ENCODE measurements around the gene SLC12A5.

DNA sequence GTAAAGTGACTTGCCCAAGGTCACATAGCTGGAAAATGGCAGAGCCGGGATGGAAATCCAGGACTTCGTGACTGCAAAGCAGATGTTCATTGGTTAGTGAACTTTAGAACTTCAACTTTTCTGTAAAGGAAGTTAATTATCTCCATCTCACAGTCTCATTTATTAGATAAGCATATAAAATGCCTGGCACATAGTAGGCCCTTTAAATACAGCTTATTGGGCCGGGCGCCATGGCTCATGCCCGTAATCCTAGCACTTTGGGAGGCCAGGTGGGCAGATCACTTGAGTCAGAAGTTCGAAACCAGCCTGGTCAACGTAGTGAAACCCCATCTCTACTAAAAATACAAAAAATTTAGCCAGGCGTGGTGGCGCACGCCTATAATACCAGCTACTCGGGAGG lies 22.1 kb upstream of the SLC12A5 start:
- TF ChIP-seq, protein P1, sequence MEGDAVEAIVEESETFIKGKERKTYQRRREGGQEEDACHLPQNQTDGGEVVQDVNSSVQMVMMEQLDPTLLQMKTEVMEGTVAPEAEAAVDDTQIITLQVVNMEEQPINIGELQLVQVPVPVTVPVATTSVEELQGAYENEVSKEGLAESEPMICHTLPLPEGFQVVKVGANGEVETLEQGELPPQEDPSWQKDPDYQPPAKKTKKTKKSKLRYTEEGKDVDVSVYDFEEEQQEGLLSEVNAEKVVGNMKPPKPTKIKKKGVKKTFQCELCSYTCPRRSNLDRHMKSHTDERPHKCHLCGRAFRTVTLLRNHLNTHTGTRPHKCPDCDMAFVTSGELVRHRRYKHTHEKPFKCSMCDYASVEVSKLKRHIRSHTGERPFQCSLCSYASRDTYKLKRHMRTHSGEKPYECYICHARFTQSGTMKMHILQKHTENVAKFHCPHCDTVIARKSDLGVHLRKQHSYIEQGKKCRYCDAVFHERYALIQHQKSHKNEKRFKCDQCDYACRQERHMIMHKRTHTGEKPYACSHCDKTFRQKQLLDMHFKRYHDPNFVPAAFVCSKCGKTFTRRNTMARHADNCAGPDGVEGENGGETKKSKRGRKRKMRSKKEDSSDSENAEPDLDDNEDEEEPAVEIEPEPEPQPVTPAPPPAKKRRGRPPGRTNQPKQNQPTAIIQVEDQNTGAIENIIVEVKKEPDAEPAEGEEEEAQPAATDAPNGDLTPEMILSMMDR (IDR thresholded peaks at IDR 0.05; ENCODE audit: low read depth, low read length, poor library complexity, severe bottlenecking): no peak
- no peak for TF ChIP-seq EZH2phosphoT487 (IDR thresholded peaks at IDR 0.05; ENCODE audit: borderline replicate concordance, low read length)
